Measurements from ENCODE around the gene ADAMTS16.

GRCh38 chr5:5246736-5247135 lies 106.6 kb downstream of the ADAMTS16 start:
- TF ChIP-seq CTCF (IDR thresholded peaks at IDR 0.05 in 4 of 5, conservative IDR thresholded peaks at IDR 0.05 in 1 of 5) = no peak
- no peak for TF ChIP-seq POLR2A (IDR thresholded peaks at IDR 0.05)
